GM23338 (cell line): ENCODE results near the gene NFIC.

Experiments
- CREB1 ChIP-seq: fragments of 250-450 bp; sonication (Bioruptor Pico); IDR thresholded peaks from 2 replicates; pipeline ENCODE4 v1.5.0; 2020; ENCODE audit warnings: low read depth, mild to moderate bottlenecking, moderate library complexity
- CTCF ChIP-seq, 2 experiments: fragments of 200-600 bp in 1 of 2; sonication (generic) in 1 of 2; conservative IDR thresholded peaks; 2 replicates each; pipeline versions ENCODE4 v1.5.1 to v1.6.1; 2016 to 2017; ENCODE audit warnings: antibody characterized with exemption in 2 of 2, low read depth in 2 of 2, mild to moderate bottlenecking in 2 of 2, moderate library complexity in 1 of 2
- EZH2 ChIP-seq: fragments of 200-600 bp; sonication (generic); IDR thresholded peaks from one replicate; pipeline ENCODE4 v1.8.0; 2017; ENCODE audit warnings: antibody characterized with exemption, mild to moderate bottlenecking, low read depth; ENCODE audit not compliant: unreplicated experiment
- EZH2phosphoT487 ChIP-seq: fragments of 200-600 bp; sonication (generic); IDR thresholded peaks from one replicate; pipeline ENCODE4 v1.8.1; 2018; ENCODE audit warnings: antibody characterized with exemption; ENCODE audit not compliant: unreplicated experiment
- NANOG ChIP-seq: IDR thresholded peaks from 2 replicates; pipeline ENCODE4 v1.6.1; 2016; ENCODE audit warnings: antibody characterized with exemption, borderline replicate concordance
- POLR2AphosphoS5 ChIP-seq: IDR thresholded peaks from 2 replicates; pipeline ENCODE4 v1.6.1; 2016; ENCODE audit warnings: antibody characterized with exemption, low read depth
- STAT1 ChIP-seq: IDR thresholded peaks from one replicate; pipeline ENCODE4 v1.6.1; 2016; ENCODE audit warnings: antibody characterized with exemption; ENCODE audit not compliant: unreplicated experiment
- TF ChIP-seq, protein P1 (sequence below): IDR thresholded peaks from one replicate; pipeline ENCODE4 v1.6.1; 2018; ENCODE audit warnings: antibody characterized with exemption; ENCODE audit not compliant: unreplicated experiment

DNA sequence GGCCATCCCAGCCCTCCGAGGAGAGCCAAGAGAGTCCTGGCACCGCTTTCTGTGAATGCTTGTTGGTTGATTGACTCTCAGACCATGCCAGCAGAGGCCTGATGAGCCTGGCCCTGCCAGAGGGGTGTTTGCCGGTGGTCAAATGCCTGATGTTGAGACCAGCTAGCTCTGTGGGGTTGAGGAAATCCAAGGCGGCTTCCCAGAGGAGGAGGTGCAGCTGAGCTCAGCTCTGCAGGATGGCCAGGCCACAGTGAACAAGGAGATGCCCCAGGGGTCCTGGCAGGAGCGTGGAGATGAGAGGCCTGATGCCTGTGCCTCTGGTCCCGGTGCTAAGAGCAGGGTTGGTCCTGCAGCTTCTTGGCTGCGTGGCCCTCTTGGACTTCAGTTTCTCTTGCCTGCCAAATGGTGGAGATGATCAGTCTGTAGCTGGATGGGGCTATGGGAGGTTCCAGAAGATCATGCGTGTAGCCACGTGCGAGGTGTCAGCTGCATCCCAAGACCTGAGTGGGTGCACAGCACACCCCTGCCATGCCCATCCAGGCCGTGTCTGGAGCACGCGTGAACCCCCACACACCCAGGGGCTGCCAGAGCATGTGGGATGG lies 16.8 kb downstream of the NFIC start:
- no peak for TF ChIP-seq EZH2phosphoT487
- TF ChIP-seq CTCF (conservative IDR thresholded peaks at IDR 0.05; ENCODE audit: low read depth in 2 of 2): no peak
- TF ChIP-seq STAT1: no peak
- TF ChIP-seq EZH2: no peak
- no peak for TF ChIP-seq POLR2AphosphoS5
- TF ChIP-seq NANOG: no peak
- TF ChIP-seq, protein P1, sequence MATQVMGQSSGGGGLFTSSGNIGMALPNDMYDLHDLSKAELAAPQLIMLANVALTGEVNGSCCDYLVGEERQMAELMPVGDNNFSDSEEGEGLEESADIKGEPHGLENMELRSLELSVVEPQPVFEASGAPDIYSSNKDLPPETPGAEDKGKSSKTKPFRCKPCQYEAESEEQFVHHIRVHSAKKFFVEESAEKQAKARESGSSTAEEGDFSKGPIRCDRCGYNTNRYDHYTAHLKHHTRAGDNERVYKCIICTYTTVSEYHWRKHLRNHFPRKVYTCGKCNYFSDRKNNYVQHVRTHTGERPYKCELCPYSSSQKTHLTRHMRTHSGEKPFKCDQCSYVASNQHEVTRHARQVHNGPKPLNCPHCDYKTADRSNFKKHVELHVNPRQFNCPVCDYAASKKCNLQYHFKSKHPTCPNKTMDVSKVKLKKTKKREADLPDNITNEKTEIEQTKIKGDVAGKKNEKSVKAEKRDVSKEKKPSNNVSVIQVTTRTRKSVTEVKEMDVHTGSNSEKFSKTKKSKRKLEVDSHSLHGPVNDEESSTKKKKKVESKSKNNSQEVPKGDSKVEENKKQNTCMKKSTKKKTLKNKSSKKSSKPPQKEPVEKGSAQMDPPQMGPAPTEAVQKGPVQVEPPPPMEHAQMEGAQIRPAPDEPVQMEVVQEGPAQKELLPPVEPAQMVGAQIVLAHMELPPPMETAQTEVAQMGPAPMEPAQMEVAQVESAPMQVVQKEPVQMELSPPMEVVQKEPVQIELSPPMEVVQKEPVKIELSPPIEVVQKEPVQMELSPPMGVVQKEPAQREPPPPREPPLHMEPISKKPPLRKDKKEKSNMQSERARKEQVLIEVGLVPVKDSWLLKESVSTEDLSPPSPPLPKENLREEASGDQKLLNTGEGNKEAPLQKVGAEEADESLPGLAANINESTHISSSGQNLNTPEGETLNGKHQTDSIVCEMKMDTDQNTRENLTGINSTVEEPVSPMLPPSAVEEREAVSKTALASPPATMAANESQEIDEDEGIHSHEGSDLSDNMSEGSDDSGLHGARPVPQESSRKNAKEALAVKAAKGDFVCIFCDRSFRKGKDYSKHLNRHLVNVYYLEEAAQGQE: no peak
- no peak for TF ChIP-seq CREB1 (CRISPR knock-in tag)
